Hepatocyte (in vitro differentiated cells): Measurements from ENCODE around the gene GK. TPM values are rescaled to one million over a fixed set of nuclear protein-coding genes. Genes with fewer than 3 reads are reported as not detected.

ENCODE experiments used
- DNase-seq: peaks from one replicate; pipeline ENCODE4 v3.0.0-alpha.2; 2016; ENCODE audit warnings: low spot score
- H2AFZ ChIP-seq: fragments of 200-600 bp; sonication (generic); 2 replicates; pipeline ENCODE4 v1.6.0; 2016; ENCODE audit warnings: antibody characterized with exemption, mild to moderate bottlenecking
- H3K27ac ChIP-seq: fragments of 200-600 bp; sonication (generic); 2 replicates; pipeline ENCODE4 v1.5.1; 2016; ENCODE audit warnings: mild to moderate bottlenecking
- H3K27me3 ChIP-seq: fragments of 200-600 bp; sonication (generic); 2 replicates; pipeline ENCODE4 v1.6.1; 2016
- H3K36me3 ChIP-seq: fragments of 200-600 bp; sonication (generic); replicated peaks from 2 replicates; pipeline ENCODE4 v1.5.1; 2016; ENCODE audit warnings: low read depth; ENCODE audit not compliant: insufficient read depth
- H3K4me1 ChIP-seq: fragments of 200-600 bp; sonication (generic); 2 replicates; pipeline ENCODE4 v1.5.1; 2016; ENCODE audit warnings: mild to moderate bottlenecking, moderate library complexity; ENCODE audit not compliant: insufficient read depth
- H3K4me2 ChIP-seq: fragments of 200-600 bp; sonication (generic); 2 replicates; pipeline ENCODE4 v1.6.0; 2016
- H3K4me3 ChIP-seq: fragments of 200-600 bp; sonication (generic); 2 replicates; pipeline ENCODE4 v1.5.1; 2016; ENCODE audit warnings: mild to moderate bottlenecking
- H3K79me2 ChIP-seq: fragments of 200-600 bp; sonication (generic); 2 replicates; pipeline ENCODE4 v1.6.0; 2017; ENCODE audit warnings: mild to moderate bottlenecking
- H3K9me2 ChIP-seq: fragments of 200-600 bp; sonication (generic); replicated peaks from 2 replicates; pipeline ENCODE4 v1.6.0; 2017; ENCODE audit warnings: mild to moderate bottlenecking; ENCODE audit not compliant: insufficient read depth
- H3K9me3 ChIP-seq: fragments of 200-600 bp; sonication (generic); 2 replicates; pipeline ENCODE4 v1.5.1; 2016; ENCODE audit warnings: low read depth, mild to moderate bottlenecking
- H4K20me1 ChIP-seq: fragments of 200-600 bp; sonication (generic); 2 replicates; pipeline ENCODE4 v1.6.0; 2016; ENCODE audit warnings: mild to moderate bottlenecking; ENCODE audit not compliant: insufficient read depth, poor library complexity, severe bottlenecking
- CTCF ChIP-seq: fragments of 200-600 bp; sonication (generic); IDR thresholded peaks from 2 replicates; pipeline ENCODE4 v1.5.1; 2016; ENCODE audit warnings: antibody characterized with exemption, mild to moderate bottlenecking; ENCODE audit not compliant: poor library complexity
- EZH2 ChIP-seq: fragments of 200-600 bp; sonication (generic); IDR thresholded peaks from 2 replicates; pipeline ENCODE4 v1.6.1; 2016; ENCODE audit warnings: antibody characterized with exemption, mild to moderate bottlenecking, borderline replicate concordance
- EZH2phosphoT487 ChIP-seq: fragments of 200-600 bp; sonication (generic); IDR thresholded peaks from one replicate; pipeline ENCODE4 v1.6.1; 2018; ENCODE audit warnings: antibody characterized with exemption, mild to moderate bottlenecking, low read depth, moderate library complexity; ENCODE audit not compliant: unreplicated experiment, severe bottlenecking
- WGBS: methylation state at CpG from one replicate; pipeline ENCODE4 v1.1.6; 2016; ENCODE audit warnings: low lambda C conversion rate; ENCODE audit errors: missing lambda C conversion rate; 5-methylcytosine and 5-hydroxymethylcytosine counted together
- polyA plus RNA-seq: library from polyadenylated mRNA; unstranded; fragments of >200 nt; fragmentation: Nextera tagmentation; extraction: Ambion mirVana; gene quantifications from 2 replicates; pipeline ENCODE4 v1.2.1, GENCODE V29; 2016
- total RNA-seq: library from RNA; depleted of rRNA; stranded (reverse); fragments of >200 nt; gene quantifications from 2 replicates; pipeline ENCODE4 v1.2.3, GENCODE V29; 2014

The GK gene
- total and polyA plus RNA-seq, 2 experiments from 2014 or later = 18.5 to 30.3 TPM

GRCh38 chrX:30715976-30716375 is 62.8 kb downstream of the GK start:
- H3K4me3 ChIP-seq = no peak overlapping the region
- 52% methylated on average over 2 of the region's 2 CpGs for WGBS
- H3K36me3 ChIP-seq = peaks cover 2% of the 10 kb centered on the region
- H3K27me3 ChIP-seq = no peaks in the 10 kb centered on the region
- no peaks in the 10 kb centered on the region for H3K4me1 ChIP-seq
- no peaks in the 10 kb centered on the region for H3K79me2 ChIP-seq
- TF ChIP-seq EZH2 (no peak), CTCF (no peak), EZH2phosphoT487 (no peak)
- H3K27ac ChIP-seq = no peak overlapping the region
- no peaks in the 10 kb centered on the region for H3K9me3 ChIP-seq
- H4K20me1 ChIP-seq = no peaks in the 10 kb centered on the region
- DNase-seq = no peak
- H2AFZ ChIP-seq = no peak overlapping the region
- H3K4me2 ChIP-seq = no peak overlapping the region
- H3K9me2 ChIP-seq = no peaks in the 10 kb centered on the region

GRCh38 chrX:30733852-30734660 is 80.8 kb downstream of the GK start:
- Histone ChIP-seq H3K79me2 (no peaks in the 10 kb centered on the region), H2AFZ (no peak overlapping the region), H3K4me2 (no peak overlapping the region), H3K27ac (no peak overlapping the region), H4K20me1 (no peaks in the 10 kb centered on the region), H3K9me3 (no peaks in the 10 kb centered on the region), H3K27me3 (no peaks in the 10 kb centered on the region), H3K9me2 (no peaks in the 10 kb centered on the region), H3K36me3 (no peaks in the 10 kb centered on the region), H3K4me1 (no peaks in the 10 kb centered on the region), H3K4me3 (no peak overlapping the region)
- no peak for DNase-seq
- TF ChIP-seq EZH2 = no peak
- no peak for TF ChIP-seq CTCF
- TF ChIP-seq EZH2phosphoT487 = no peak
- WGBS = 79% methylated on average over 17 of the region's 17 CpGs

GRCh38 chrX:30734782-30735181 is 81.6 kb downstream of the GK start:
- no peaks in the 10 kb centered on the region for H3K27me3 ChIP-seq
- no peaks in the 10 kb centered on the region for H4K20me1 ChIP-seq
- H3K4me1 ChIP-seq = no peaks in the 10 kb centered on the region
- no peaks in the 10 kb centered on the region for H3K9me2 ChIP-seq
- no peaks in the 10 kb centered on the region for H3K36me3 ChIP-seq
- no peaks in the 10 kb centered on the region for H3K79me2 ChIP-seq
- H3K9me3 ChIP-seq = no peaks in the 10 kb centered on the region
- TF ChIP-seq EZH2phosphoT487 (no peak), EZH2 (no peak), CTCF (no peak)
- 76% methylated on average over 3 of the region's 3 CpGs for WGBS
- no peak overlapping the region for H3K4me3 ChIP-seq
- no peak for DNase-seq
- no peak overlapping the region for H2AFZ ChIP-seq
- no peak overlapping the region for H3K27ac ChIP-seq
- no peak overlapping the region for H3K4me2 ChIP-seq
